ENCODE measurements around the gene TSFM.
A peak's percentile ranks its signal among the peaks of the same experiment; 100 is the strongest.

The TSFM gene

GRCh38 chr12:57842342-57843294 lies 60.0 kb downstream of the TSFM start:
- Histone ChIP-seq H3K9me3 (ENCODE audit: control insufficient read depth, low read length) (no peaks in the 10 kb centered on the region), H3K9ac (ENCODE audit: low read length) (peak overlapping the region; percentile 99), H3K4me1 (ENCODE audit: control insufficient read depth, insufficient read depth, low read length) (peaks cover 67% of the 10 kb centered on the region), H3K36me3 (ENCODE audit: control insufficient read depth, insufficient read depth, low read length, severe bottlenecking) (no peaks in the 10 kb centered on the region), H3K4me3 (ENCODE audit: low read length) (peak overlapping the region; percentile 92), H3K27me3 (replicated peaks; ENCODE audit: control insufficient read depth, insufficient read depth, low read length) (no peaks in the 10 kb centered on the region)
- peak; percentile 43 for DNase-seq (ENCODE audit: low read depth)

GRCh38 chr12:57844709-57845477 lies 62.3 kb downstream of the TSFM start:
- Histone ChIP-seq H3K4me3 (ENCODE audit: low read length) (peak overlapping the region; percentile 92), H3K4me1 (ENCODE audit: control insufficient read depth, insufficient read depth, low read length) (peaks cover 46% of the 10 kb centered on the region), H3K36me3 (ENCODE audit: control insufficient read depth, insufficient read depth, low read length, severe bottlenecking) (no peaks in the 10 kb centered on the region), H3K9me3 (ENCODE audit: control insufficient read depth, low read length) (no peaks in the 10 kb centered on the region), H3K27me3 (replicated peaks; ENCODE audit: control insufficient read depth, insufficient read depth, low read length) (no peaks in the 10 kb centered on the region), H3K9ac (ENCODE audit: low read length) (peak overlapping the region; percentile 99)
- peak; percentile 89 for DNase-seq (ENCODE audit: low read depth)

- H3K4me3 ChIP-seq (ENCODE audit: low read length) = peak overlapping the region; percentile 92
- H3K4me1 ChIP-seq (ENCODE audit: control insufficient read depth, insufficient read depth, low read length) = peaks cover 45% of the 10 kb centered on the region
- H3K27me3 ChIP-seq (replicated peaks; ENCODE audit: control insufficient read depth, insufficient read depth, low read length) = no peaks in the 10 kb centered on the region
- H3K9ac ChIP-seq (ENCODE audit: low read length) = peak overlapping the region; percentile 99
- H3K36me3 ChIP-seq (ENCODE audit: control insufficient read depth, insufficient read depth, low read length, severe bottlenecking) = no peaks in the 10 kb centered on the region
- peak; percentile 56 for DNase-seq (ENCODE audit: low read depth)
- H3K9me3 ChIP-seq (ENCODE audit: control insufficient read depth, low read length) = no peaks in the 10 kb centered on the region
Measured at GRCh38 chr12:57845478-57846284, 63.1 kb downstream of the TSFM start.

- H3K4me1 ChIP-seq (ENCODE audit: control insufficient read depth, insufficient read depth, low read length) = peaks cover 45% of the 10 kb centered on the region
- no peaks in the 10 kb centered on the region for H3K27me3 ChIP-seq (replicated peaks; ENCODE audit: control insufficient read depth, insufficient read depth, low read length)
- peak overlapping the region; percentile 99 for H3K9ac ChIP-seq (ENCODE audit: low read length)
- no peak for DNase-seq (ENCODE audit: low read depth)
- H3K36me3 ChIP-seq (ENCODE audit: control insufficient read depth, insufficient read depth, low read length, severe bottlenecking) = no peaks in the 10 kb centered on the region
- H3K4me3 ChIP-seq (ENCODE audit: low read length) = peak overlapping the region; percentile 92
- no peaks in the 10 kb centered on the region for H3K9me3 ChIP-seq (ENCODE audit: control insufficient read depth, low read length)
Measured at GRCh38 chr12:57846285-57846576, 63.6 kb downstream of the TSFM start.

- Histone ChIP-seq H3K4me3 (ENCODE audit: low read length) (peak within 1 kb of the TSS; percentile 92), H3K9me3 (ENCODE audit: control insufficient read depth, low read length) (no peaks in the 10 kb centered on the region), H3K9ac (ENCODE audit: low read length) (peak within 1 kb of the TSS; percentile 99), H3K27me3 (replicated peaks; ENCODE audit: control insufficient read depth, insufficient read depth, low read length) (no peaks in the 10 kb centered on the region), H3K36me3 (ENCODE audit: control insufficient read depth, insufficient read depth, low read length, severe bottlenecking) (no peaks in the 10 kb centered on the region), H3K4me1 (ENCODE audit: control insufficient read depth, insufficient read depth, low read length) (peaks cover 43% of the 10 kb centered on the region)
- peak; percentile 99 for DNase-seq (ENCODE audit: low read depth)
Measured at GRCh38 chr12:57846577-57847319, 64.2 kb downstream of the TSFM start, which contains the start of gene CTDSP2. Gene CTDSP2 (minus strand): TSS chr12:57846729. CDS start chr12:57846435, 294 bp downstream.

All from adipocyte (in vitro differentiated cells).